HEK293 (cell line): ENCODE measurements around the gene PDXK.

ENCODE experiments used
- BCL11B ChIP-seq: fragments of 450-650 bp; formaldehyde crosslinking; IDR thresholded peaks from 2 replicates; pipeline ENCODE4 v1.5.1; 2016; ENCODE audit warnings: low read depth, missing biosample characterization, missing genetic modification characterization
- KLF8 ChIP-seq: fragments of 450-650 bp; formaldehyde crosslinking; IDR thresholded peaks from 2 replicates; pipeline ENCODE4 v1.5.1; 2016; ENCODE audit warnings: missing biosample characterization, missing genetic modification characterization
- MEIS1 ChIP-seq: sonication (generic); formaldehyde crosslinking; IDR thresholded peaks from 2 replicates; pipeline ENCODE4 v1.8.1; 2022; ENCODE audit warnings: missing genetic modification reagents, mild to moderate bottlenecking, borderline replicate concordance
- YY1 ChIP-seq: fragments of 450-650 bp; formaldehyde crosslinking; IDR thresholded peaks from 2 replicates; pipeline ENCODE4 v1.5.1; 2018; ENCODE audit warnings: missing biosample characterization, missing genetic modification characterization
- YY2 ChIP-seq: fragments of 450-650 bp; formaldehyde crosslinking; IDR thresholded peaks from 2 replicates; pipeline ENCODE4 v1.5.1; 2016; ENCODE audit warnings: missing biosample characterization, missing genetic modification characterization
- ZBTB21 ChIP-seq: fragments of 450-650 bp; formaldehyde crosslinking; IDR thresholded peaks from 2 replicates; pipeline ENCODE4 v1.5.1; 2017; ENCODE audit warnings: missing biosample characterization, missing genetic modification characterization
- ZBTB26 ChIP-seq: fragments of 450-650 bp; formaldehyde crosslinking; optimal IDR thresholded peaks from 2 replicates; pipeline ENCODE3; 2016; ENCODE audit warnings: missing biosample characterization, mild to moderate bottlenecking, missing genetic modification characterization
- ZNF121 ChIP-seq: fragments of 450-650 bp; formaldehyde crosslinking; IDR thresholded peaks from 2 replicates; pipeline ENCODE4 v1.5.1; 2016; ENCODE audit warnings: missing biosample characterization, missing genetic modification characterization
- ZNF16 ChIP-seq: fragments of 450-650 bp; formaldehyde crosslinking; IDR thresholded peaks from 2 replicates; pipeline ENCODE4 v1.5.1; 2016; ENCODE audit warnings: low read depth, missing biosample characterization, missing genetic modification characterization
- ZNF184 ChIP-seq: fragments of 450-650 bp; IDR thresholded peaks from 2 replicates; pipeline ENCODE4 v1.5.1; 2018; ENCODE audit warnings: missing biosample characterization, mild to moderate bottlenecking, missing genetic modification characterization
- ZNF292 ChIP-seq: fragments of 450-650 bp; formaldehyde crosslinking; IDR thresholded peaks from 2 replicates; pipeline ENCODE4 v1.5.1; 2016; ENCODE audit warnings: low read depth, missing biosample characterization, missing genetic modification characterization, borderline replicate concordance
- ZNF76 ChIP-seq: fragments of 450-650 bp; formaldehyde crosslinking; IDR thresholded peaks from 2 replicates; pipeline ENCODE4; 2016; ENCODE audit warnings: low read depth, missing biosample characterization, missing genetic modification characterization, borderline replicate concordance
- TF ChIP-seq, protein P1 (sequence below): fragments of 450-650 bp; formaldehyde crosslinking; IDR thresholded peaks from 2 replicates; pipeline ENCODE4 v1.5.1; 2016; ENCODE audit warnings: missing biosample characterization, missing genetic modification characterization, low read depth
- TF ChIP-seq, protein P2 (sequence below): fragments of 450-650 bp; formaldehyde crosslinking; IDR thresholded peaks from 2 replicates; pipeline ENCODE4 v1.5.1; 2016; ENCODE audit warnings: missing biosample characterization, missing genetic modification characterization

DNA sequence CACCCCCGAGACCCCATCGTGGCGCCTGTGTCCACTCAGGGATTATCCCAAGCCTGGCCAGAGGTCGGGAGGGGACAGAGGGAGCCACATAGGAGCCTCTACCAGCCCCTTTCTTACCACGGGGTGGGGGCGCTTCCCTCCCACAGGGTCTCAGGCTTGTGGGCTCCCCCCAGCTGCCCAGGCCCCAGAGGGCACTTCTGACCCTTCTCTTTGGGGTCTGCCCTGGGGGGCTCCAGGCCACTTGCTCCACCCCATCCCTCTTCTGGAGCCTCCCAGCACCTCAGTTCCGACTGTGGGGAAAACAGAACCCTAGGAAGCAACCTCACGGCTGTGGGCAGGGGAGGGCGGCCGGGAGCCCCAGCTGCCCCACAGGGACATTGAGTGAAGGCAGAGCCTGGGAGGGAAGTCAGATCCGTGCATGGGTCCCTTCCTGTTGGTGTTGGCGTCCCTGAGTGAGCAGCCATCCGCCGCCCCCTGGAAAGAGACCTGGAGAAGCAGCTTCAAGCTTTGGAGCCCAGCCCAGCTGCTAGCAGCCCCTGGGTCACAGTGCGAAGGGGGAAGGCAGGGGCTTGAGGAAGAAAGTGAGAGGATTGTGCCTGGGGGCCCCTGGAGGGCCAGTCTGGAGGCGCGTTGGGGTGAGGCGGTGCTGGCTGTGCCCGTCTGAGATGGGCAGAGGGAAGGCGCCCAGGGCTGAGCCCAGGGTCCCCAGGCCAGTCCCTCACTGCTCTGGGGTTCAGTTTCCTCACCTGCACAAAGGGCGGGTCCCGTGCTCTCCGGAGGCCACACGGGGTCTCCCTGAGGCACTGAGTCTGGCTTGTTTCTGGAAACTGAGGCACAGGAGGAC is 92.6 kb downstream of the PDXK start:
- TF ChIP-seq MEIS1 (CRISPR knock-in tag) (no peak), ZNF121 (no peak), ZBTB21 (tag by site-specific recombination) (no peak), ZNF184 (tag by site-specific recombination) (no peak), ZNF76 (tag by site-specific recombination) (no peak), KLF8 (tag by site-specific recombination) (no peak), ZBTB26 (no peak), YY2 (tag by site-specific recombination) (no peak), BCL11B (tag by site-specific recombination) (no peak), YY1 (tag by site-specific recombination) (no peak), ZNF16 (tag by site-specific recombination) (no peak), ZNF292 (tag by site-specific recombination) (no peak)
- TF ChIP-seq, protein P1, sequence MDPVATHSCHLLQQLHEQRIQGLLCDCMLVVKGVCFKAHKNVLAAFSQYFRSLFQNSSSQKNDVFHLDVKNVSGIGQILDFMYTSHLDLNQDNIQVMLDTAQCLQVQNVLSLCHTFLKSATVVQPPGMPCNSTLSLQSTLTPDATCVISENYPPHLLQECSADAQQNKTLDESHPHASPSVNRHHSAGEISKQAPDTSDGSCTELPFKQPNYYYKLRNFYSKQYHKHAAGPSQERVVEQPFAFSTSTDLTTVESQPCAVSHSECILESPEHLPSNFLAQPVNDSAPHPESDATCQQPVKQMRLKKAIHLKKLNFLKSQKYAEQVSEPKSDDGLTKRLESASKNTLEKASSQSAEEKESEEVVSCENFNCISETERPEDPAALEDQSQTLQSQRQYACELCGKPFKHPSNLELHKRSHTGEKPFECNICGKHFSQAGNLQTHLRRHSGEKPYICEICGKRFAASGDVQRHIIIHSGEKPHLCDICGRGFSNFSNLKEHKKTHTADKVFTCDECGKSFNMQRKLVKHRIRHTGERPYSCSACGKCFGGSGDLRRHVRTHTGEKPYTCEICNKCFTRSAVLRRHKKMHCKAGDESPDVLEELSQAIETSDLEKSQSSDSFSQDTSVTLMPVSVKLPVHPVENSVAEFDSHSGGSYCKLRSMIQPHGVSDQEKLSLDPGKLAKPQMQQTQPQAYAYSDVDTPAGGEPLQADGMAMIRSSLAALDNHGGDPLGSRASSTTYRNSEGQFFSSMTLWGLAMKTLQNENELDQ (tag by site-specific recombination): no peak
- TF ChIP-seq, protein P2, sequence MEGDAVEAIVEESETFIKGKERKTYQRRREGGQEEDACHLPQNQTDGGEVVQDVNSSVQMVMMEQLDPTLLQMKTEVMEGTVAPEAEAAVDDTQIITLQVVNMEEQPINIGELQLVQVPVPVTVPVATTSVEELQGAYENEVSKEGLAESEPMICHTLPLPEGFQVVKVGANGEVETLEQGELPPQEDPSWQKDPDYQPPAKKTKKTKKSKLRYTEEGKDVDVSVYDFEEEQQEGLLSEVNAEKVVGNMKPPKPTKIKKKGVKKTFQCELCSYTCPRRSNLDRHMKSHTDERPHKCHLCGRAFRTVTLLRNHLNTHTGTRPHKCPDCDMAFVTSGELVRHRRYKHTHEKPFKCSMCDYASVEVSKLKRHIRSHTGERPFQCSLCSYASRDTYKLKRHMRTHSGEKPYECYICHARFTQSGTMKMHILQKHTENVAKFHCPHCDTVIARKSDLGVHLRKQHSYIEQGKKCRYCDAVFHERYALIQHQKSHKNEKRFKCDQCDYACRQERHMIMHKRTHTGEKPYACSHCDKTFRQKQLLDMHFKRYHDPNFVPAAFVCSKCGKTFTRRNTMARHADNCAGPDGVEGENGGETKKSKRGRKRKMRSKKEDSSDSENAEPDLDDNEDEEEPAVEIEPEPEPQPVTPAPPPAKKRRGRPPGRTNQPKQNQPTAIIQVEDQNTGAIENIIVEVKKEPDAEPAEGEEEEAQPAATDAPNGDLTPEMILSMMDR (tag by site-specific recombination): no peak
